ENCODE results near the gene SUPV3L1. TPM values are rescaled to one million over a fixed set of nuclear protein-coding genes. Genes with fewer than 3 reads are reported as not detected.

SUPV3L1 gene
- total and polyA plus RNA-seq, 7 experiments from 2014 or later, result 16.5 to 63.2 (median 39.6) TPM

- Mint-ChIP-seq H3K27ac (peak overlapping the region in 1 of 9 donors; percentile 80), H3K27me3 (peaks cover 0 to 7% (median 0%) of the 10 kb centered on the region in 5 donors), H3K4me1 (peaks cover 9 to 68% (median 14%) of the 10 kb centered on the region in 7 donors), H3K36me3 (peaks cover 0 to 44% (median 25%) of the 10 kb centered on the region in 5 donors), H3K4me3 (no peak overlapping the region), H3K9me3 (peaks cover 0 to 7% (median 0%) of the 10 kb centered on the region in 11 donors)
- Histone ChIP-seq H3K36me3 (ENCODE audit: control insufficient read depth in 2 of 3, insufficient read depth in 3 of 3, low read length in 3 of 3) (peaks cover 4 to 30% (median 18%) of the 10 kb centered on the region in 3 experiments), H3K27me3 (ENCODE audit: control insufficient read depth in 2 of 2, insufficient read depth in 2 of 2, low read length in 2 of 2) (no peaks in the 10 kb centered on the region), H3K4me1 (ENCODE audit: control insufficient read depth in 2 of 2, insufficient read depth in 2 of 2, low read length in 2 of 2) (peaks cover 11 to 25% of the 10 kb centered on the region in 2 donors), H3K9me3 (ENCODE audit: control insufficient read depth in 2 of 3, low read length in 3 of 3) (no peaks in the 10 kb centered on the region), H3K27ac (ENCODE audit: low read depth, low read length) (no peak overlapping the region), H3K4me3 (ENCODE audit: low read length) (no peak overlapping the region)
- ATAC-seq (no peak), DNase-seq (no peak)
- intact Hi-C loops (cut with micrococcal nuclease), result no loop called here
- ChIA-PET CTCF (interaction anchor here (1.1 kb wide), 1 partner anchor 255 kb away, joined by 3 read pairs; the partner anchor contains the start of gene DDX21), POLR2A (no interaction called here)
These were observed 31.1 kb downstream of the SUPV3L1 start for GRCh38 chr10:69211104-69211503.

DNA sequence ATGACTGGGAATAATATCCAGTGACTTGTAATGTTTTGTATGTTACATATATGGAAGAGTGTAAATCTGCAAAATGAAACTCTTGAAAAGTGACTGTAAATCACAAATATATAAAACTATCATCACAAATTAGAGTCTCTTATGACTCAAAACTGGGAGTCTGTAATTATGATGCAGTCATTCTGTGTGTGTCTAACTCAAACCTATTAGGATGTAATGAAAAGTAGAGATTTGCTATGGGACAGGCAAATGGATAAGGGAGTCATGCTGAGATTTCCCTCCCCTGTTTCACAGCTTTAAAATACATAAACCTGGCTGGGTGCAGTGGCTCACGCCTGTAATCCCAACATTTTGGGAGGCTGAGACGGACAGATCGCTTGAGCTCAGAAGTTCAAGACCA lies 31.5 kb downstream of the SUPV3L1 start:
- peaks cover 0 to 7% (median 0%) of the 10 kb centered on the region in 11 donors for H3K9me3 Mint-ChIP-seq
- peaks cover 0 to 7% (median 0%) of the 10 kb centered on the region in 5 donors for H3K27me3 Mint-ChIP-seq
- no peaks in the 10 kb centered on the region for H3K27me3 ChIP-seq (ENCODE audit: control insufficient read depth in 2 of 2, insufficient read depth in 2 of 2, low read length in 2 of 2)
- POLR2A ChIA-PET, result no interaction called here
- intact Hi-C loops (cut with micrococcal nuclease), result no loop called here
- CTCF ChIA-PET, result interaction anchor here (0.6 to 1.2 kb wide), 3 partner anchors 20 to 256 kb away, joined by 3 read pairs; partner anchors contain the start of gene DDX21
- no peak overlapping the region for H3K27ac ChIP-seq (ENCODE audit: low read depth, low read length)
- H3K4me3 Mint-ChIP-seq, result no peak overlapping the region
- no peaks in the 10 kb centered on the region for H3K9me3 ChIP-seq (ENCODE audit: control insufficient read depth in 2 of 3, low read length in 3 of 3)
- no peak for ATAC-seq
- no peak for DNase-seq
- peaks cover 9 to 68% (median 11%) of the 10 kb centered on the region in 7 donors for H3K4me1 Mint-ChIP-seq
- no peak overlapping the region for H3K4me3 ChIP-seq (ENCODE audit: low read length)
- peaks cover 11 to 20% of the 10 kb centered on the region in 2 donors for H3K4me1 ChIP-seq (ENCODE audit: control insufficient read depth in 2 of 2, insufficient read depth in 2 of 2, low read length in 2 of 2)
- H3K36me3 Mint-ChIP-seq, result peaks cover 0 to 40% (median 21%) of the 10 kb centered on the region in 5 donors
- H3K27ac Mint-ChIP-seq, result no peak overlapping the region
- peaks cover 0 to 26% (median 18%) of the 10 kb centered on the region in 3 experiments for H3K36me3 ChIP-seq (ENCODE audit: control insufficient read depth in 2 of 3, insufficient read depth in 3 of 3, low read length in 3 of 3)

DNA sequence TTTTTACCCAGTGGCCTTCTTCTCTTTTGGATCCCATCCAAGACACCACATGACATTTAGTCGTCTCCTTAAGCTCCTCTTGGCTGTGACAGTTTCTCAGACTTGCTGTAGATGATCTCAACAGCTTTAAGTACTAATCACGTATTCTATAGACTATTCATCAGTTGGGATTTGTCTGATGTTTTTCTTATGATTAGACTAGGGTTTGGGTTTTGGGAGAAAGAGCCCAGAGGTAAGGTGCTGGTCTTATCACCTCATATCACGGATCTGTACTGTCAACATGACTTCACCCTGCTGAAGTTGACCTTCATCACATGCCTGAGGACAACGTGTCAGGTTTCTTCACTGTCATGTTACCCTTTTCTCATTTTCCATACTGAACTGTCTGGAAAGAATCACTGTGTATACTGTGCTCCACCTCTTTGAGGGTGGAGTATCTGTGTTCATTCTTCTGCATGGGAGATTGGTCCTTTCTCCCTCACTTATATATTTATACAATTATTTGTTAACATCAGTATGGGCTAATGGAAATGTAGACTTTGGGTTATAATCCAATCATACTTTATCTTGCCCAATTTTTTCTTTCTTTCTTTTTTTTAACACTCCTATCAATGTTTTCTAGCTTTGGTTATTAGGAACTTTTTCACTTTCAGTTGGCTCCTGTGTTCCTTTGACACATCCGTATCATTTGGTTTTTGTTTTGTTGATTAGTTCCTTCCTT lies 33.7 kb downstream of the SUPV3L1 start:
- Mint-ChIP-seq H3K36me3 (peaks cover 0 to 24% (median 5%) of the 10 kb centered on the region in 5 donors), H3K4me3 (no peak overlapping the region), H3K27me3 (peaks cover 0 to 7% (median 0%) of the 10 kb centered on the region in 5 donors), H3K9me3 (peaks cover 0 to 7% (median 0%) of the 10 kb centered on the region in 11 donors), H3K27ac (peak overlapping the region in 1 of 9 donors; percentile 6), H3K4me1 (peaks cover 9 to 50% (median 11%) of the 10 kb centered on the region in 7 donors)
- intact Hi-C loops (cut with micrococcal nuclease), result no loop called here
- ATAC-seq (no peak), DNase-seq (no peak)
- Histone ChIP-seq H3K9me3 (ENCODE audit: control insufficient read depth in 2 of 3, low read length in 3 of 3) (no peaks in the 10 kb centered on the region), H3K27me3 (ENCODE audit: control insufficient read depth in 2 of 2, insufficient read depth in 2 of 2, low read length in 2 of 2) (no peaks in the 10 kb centered on the region), H3K27ac (ENCODE audit: low read depth, low read length) (no peak overlapping the region), H3K4me3 (ENCODE audit: low read length) (no peak overlapping the region), H3K36me3 (ENCODE audit: control insufficient read depth in 2 of 3, insufficient read depth in 3 of 3, low read length in 3 of 3) (peaks cover 0 to 6% (median under 1%) of the 10 kb centered on the region in 3 experiments), H3K4me1 (ENCODE audit: control insufficient read depth in 2 of 2, insufficient read depth in 2 of 2, low read length in 2 of 2) (peaks cover 11 to 20% of the 10 kb centered on the region in 2 donors)
- CTCF ChIA-PET, result no interaction called here
- POLR2A ChIA-PET, result no interaction called here

DNA sequence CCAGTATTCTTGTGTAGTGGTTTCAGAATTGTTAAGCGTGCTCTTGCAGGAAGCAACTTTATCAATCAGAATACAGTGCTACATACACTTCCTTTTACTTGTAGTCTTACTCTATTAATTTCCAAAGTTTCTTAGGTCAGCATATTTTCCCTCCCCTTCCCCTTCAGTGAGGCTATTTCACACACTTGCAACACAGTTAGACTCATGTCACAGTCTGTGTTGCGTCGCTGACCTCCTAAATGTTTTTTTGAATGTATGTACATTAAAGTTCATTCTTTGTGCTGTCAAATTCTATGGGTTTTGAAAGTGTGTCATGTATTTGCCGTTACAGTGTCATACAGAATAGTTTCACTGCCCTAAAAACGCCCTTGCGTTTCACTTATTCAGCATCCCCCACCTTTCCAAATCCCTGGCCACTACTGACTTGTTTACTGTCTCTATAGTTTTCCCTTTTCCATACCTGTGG lies 34.7 kb downstream of the SUPV3L1 start:
- H3K27ac Mint-ChIP-seq, result peak overlapping the region in 2 of 9 donors; percentile 20 to 88
- H3K27me3 Mint-ChIP-seq, result peaks cover 0 to 7% (median 0%) of the 10 kb centered on the region in 5 donors
- H3K27me3 ChIP-seq (ENCODE audit: control insufficient read depth in 2 of 2, insufficient read depth in 2 of 2, low read length in 2 of 2), result no peaks in the 10 kb centered on the region
- peaks cover 11 to 20% of the 10 kb centered on the region in 2 donors for H3K4me1 ChIP-seq (ENCODE audit: control insufficient read depth in 2 of 2, insufficient read depth in 2 of 2, low read length in 2 of 2)
- ATAC-seq, result peak; percentile 59
- H3K36me3 Mint-ChIP-seq, result peaks cover 0 to 15% (median 0%) of the 10 kb centered on the region in 5 donors
- peak overlapping the region in 2 of 10 donors; percentile 15 to 60 for H3K4me3 Mint-ChIP-seq
- H3K9me3 Mint-ChIP-seq, result peaks cover 0 to 7% (median 0%) of the 10 kb centered on the region in 11 donors
- no peak for DNase-seq
- no peaks in the 10 kb centered on the region for H3K36me3 ChIP-seq (ENCODE audit: control insufficient read depth in 2 of 3, insufficient read depth in 3 of 3, low read length in 3 of 3)
- H3K27ac ChIP-seq (ENCODE audit: low read depth, low read length), result no peak overlapping the region
- H3K9me3 ChIP-seq (ENCODE audit: control insufficient read depth in 2 of 3, low read length in 3 of 3), result no peaks in the 10 kb centered on the region
- ChIA-PET POLR2A (no interaction called here), CTCF (interaction anchor here (0.7 to 1.2 kb wide), 3 partner anchors 18 to 208 kb away, joined by 3 read pairs; no protein-coding TSS in a partner anchor)
- H3K4me1 Mint-ChIP-seq, result peaks cover 9 to 42% (median 11%) of the 10 kb centered on the region in 7 donors
- no peak overlapping the region for H3K4me3 ChIP-seq (ENCODE audit: low read length)
- intact Hi-C loops (cut with micrococcal nuclease), result no loop called here

DNA sequence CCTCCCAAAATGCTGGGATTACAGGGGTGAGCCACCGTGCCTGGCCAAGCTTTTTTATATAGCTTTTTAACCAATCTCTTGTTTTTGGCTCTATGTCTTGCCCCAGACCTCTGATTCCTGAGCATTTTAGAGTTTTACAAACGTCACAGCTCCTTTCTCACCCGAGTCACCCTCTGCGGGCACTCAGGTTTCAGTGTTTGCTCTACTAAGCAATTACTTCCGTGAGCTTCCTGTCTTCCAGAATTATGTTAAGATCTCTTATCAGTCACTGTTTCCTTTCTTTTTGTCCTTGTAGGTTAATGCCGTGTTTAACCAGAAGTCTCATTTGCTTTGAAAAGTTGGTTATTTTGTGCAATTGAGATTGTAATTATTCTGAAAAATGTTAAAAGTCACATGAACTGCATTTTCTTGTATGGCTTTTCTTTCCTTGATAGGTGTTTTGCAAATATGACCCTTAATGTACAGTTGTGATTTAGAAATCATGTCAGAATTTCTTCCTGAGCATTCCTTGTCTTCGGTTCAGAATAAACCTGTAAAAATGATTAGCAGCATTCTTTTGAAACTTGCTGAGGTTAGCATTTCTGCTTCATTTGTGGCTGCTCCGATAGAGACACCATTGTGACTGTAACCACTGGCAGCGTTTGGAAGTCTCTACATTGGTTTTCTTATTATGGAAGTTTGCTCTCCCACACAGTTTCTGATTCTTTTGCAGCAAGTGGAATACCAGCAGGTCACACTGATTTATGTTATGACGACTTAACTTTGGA lies 35.6 kb downstream of the SUPV3L1 start:
- ATAC-seq, result peak; percentile 61
- peak overlapping the region in 7 of 9 donors; percentile 25 to 88 (median 51) for H3K27ac Mint-ChIP-seq
- no peaks in the 10 kb centered on the region for H3K9me3 ChIP-seq (ENCODE audit: control insufficient read depth in 2 of 3, low read length in 3 of 3)
- DNase-seq, result peak in 2 of 9 donors; percentile 25
- peaks cover 9 to 35% (median 11%) of the 10 kb centered on the region in 7 donors for H3K4me1 Mint-ChIP-seq
- H3K4me1 ChIP-seq (ENCODE audit: control insufficient read depth in 2 of 2, insufficient read depth in 2 of 2, low read length in 2 of 2), result peaks cover 11 to 20% of the 10 kb centered on the region in 2 donors
- peak overlapping the region in 8 of 10 donors; percentile 20 to 73 (median 56) for H3K4me3 Mint-ChIP-seq
- H3K36me3 ChIP-seq (ENCODE audit: control insufficient read depth in 2 of 3, insufficient read depth in 3 of 3, low read length in 3 of 3), result no peaks in the 10 kb centered on the region
- peaks cover 0 to 7% (median 0%) of the 10 kb centered on the region in 11 donors for H3K9me3 Mint-ChIP-seq
- peaks cover 0 to 10% (median 0%) of the 10 kb centered on the region in 5 donors for H3K36me3 Mint-ChIP-seq
- H3K27ac ChIP-seq (ENCODE audit: low read depth, low read length), result no peak overlapping the region
- ChIA-PET POLR2A (no interaction called here), CTCF (interaction anchor here (0.7 to 1.2 kb wide), 3 partner anchors 17 to 209 kb away, joined by 3 read pairs; no protein-coding TSS in a partner anchor)
- intact Hi-C loops (cut with micrococcal nuclease), result no loop called here
- H3K4me3 ChIP-seq (ENCODE audit: low read length), result no peak overlapping the region
- H3K27me3 Mint-ChIP-seq, result peaks cover 0 to 7% (median 0%) of the 10 kb centered on the region in 5 donors
- H3K27me3 ChIP-seq (ENCODE audit: control insufficient read depth in 2 of 2, insufficient read depth in 2 of 2, low read length in 2 of 2), result no peaks in the 10 kb centered on the region

DNA sequence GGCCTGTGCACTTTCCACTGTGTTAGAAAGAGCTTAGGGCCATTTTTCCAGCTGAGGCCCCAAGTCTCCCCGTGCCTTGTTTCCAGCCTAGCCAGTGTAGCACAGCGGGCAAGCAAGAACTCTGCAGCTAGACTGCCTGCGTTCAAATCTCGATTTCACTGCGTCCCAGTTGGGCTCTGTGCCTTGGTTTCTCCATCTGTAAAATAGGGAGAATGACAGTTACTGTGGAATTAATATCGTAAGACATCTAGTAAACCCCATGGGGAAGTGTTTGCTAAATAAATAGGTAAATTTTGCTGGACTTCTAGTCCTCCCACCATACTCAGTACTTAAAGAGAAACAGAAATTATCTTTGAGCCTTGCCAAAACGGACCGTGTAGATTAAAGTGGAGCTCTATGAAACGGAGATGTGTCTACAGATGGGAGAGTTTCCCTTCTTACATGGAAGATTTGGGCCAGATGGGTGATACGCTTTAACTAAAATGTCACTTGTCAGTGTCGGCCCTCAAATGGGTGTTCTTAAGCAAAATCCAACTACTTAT lies 36.6 kb downstream of the SUPV3L1 start:
- Mint-ChIP-seq H3K27ac (no peak overlapping the region), H3K4me1 (peaks cover 9 to 38% (median 11%) of the 10 kb centered on the region in 7 donors), H3K4me3 (no peak overlapping the region), H3K36me3 (peaks cover 0 to 10% (median 0%) of the 10 kb centered on the region in 5 donors), H3K9me3 (peaks cover 0 to 7% (median 0%) of the 10 kb centered on the region in 11 donors), H3K27me3 (peaks cover 0 to 7% (median 0%) of the 10 kb centered on the region in 5 donors)
- Histone ChIP-seq H3K27ac (ENCODE audit: low read depth, low read length) (no peak overlapping the region), H3K4me3 (ENCODE audit: low read length) (no peak overlapping the region), H3K36me3 (ENCODE audit: control insufficient read depth in 2 of 3, insufficient read depth in 3 of 3, low read length in 3 of 3) (no peaks in the 10 kb centered on the region), H3K27me3 (ENCODE audit: control insufficient read depth in 2 of 2, insufficient read depth in 2 of 2, low read length in 2 of 2) (no peaks in the 10 kb centered on the region), H3K9me3 (ENCODE audit: control insufficient read depth in 2 of 3, low read length in 3 of 3) (no peaks in the 10 kb centered on the region), H3K4me1 (ENCODE audit: control insufficient read depth in 2 of 2, insufficient read depth in 2 of 2, low read length in 2 of 2) (peaks cover 11 to 24% of the 10 kb centered on the region in 2 donors)
- intact Hi-C loops (cut with micrococcal nuclease), result no loop called here
- POLR2A ChIA-PET, result interaction anchor here (0.5 to 1.1 kb wide), 3 partner anchors 10 to 16 kb away, joined by 3 to 5 read pairs (median 3); no protein-coding TSS in a partner anchor
- CTCF ChIA-PET, result no interaction called here
- ATAC-seq, result no peak
- no peak for DNase-seq
